ENCODE data around the gene SLC6A5.

The SLC6A5 gene

DNA sequence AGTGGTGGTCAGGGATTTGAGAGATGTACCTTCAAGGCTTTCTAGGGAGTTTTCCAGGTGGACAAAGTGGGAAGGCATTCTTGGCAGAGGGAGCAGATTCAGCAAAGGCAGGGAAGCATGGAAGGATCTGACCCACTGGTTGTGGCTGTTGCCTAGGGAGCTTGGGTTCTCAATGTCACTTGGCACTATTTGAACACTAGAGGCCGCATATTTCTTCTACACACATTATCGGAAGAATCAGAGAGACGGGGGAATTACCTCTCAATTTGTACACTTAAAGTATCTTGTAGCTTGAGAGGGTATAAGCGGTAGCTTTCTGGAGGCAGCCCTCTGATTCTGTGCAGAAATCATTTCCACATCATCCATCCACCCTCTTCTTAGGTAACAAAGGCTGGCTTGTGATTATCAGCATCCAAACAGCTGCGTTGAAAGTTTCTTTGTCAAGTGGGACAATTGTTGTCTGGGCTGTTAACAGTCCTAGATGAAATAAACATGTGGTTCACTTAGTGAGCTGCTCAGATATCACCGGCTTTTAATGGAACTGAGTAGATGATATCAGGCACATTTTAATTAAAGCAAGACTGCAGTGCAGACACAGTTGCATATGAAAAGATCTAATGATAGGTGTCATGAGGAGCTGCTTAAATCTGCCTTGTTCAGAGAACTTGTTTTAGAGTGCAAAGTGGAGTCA is 72.6 kb downstream of the SLC6A5 start:
- DNase-seq = no peak

DNA sequence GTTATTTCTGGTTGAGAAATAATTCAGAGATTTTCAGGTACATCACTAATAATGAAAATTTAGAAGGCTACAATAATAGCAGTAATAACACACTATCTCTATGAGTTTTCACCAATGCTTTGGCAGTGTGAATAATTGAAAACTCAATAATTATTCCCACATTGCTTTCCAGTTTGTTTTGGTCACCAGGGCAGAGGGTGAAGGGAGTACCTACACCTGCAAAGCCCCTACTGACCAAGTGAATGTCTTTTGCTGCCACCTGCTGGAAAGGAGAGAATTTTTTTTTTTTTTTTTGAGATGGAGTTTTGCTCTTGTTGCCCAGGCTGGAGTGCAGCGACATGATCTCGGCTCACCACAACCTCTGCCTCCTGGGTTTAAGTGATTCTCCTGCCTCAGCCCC is 73.2 kb downstream of the SLC6A5 start:
- no peak for DNase-seq

DNA sequence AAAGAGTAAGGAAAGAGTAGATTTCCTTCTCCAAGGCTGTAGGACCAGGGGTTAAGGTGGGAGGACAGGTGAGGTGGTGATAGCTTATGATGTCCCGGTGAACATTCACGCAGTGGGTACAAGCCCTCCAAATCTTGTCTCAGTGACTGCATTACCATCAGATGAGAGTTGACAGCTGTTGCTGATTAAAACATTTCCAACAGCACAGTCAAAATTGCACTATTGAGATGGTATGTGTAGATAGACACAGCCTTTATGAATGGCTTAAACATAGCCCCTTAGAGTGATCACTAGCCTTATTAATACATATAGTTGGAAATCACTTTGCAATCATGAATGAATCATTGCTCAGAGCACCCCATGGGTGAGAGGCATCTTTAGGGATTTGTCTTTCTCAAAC is 77.2 kb downstream of the SLC6A5 start:
- DNase-seq = no peak

DNA sequence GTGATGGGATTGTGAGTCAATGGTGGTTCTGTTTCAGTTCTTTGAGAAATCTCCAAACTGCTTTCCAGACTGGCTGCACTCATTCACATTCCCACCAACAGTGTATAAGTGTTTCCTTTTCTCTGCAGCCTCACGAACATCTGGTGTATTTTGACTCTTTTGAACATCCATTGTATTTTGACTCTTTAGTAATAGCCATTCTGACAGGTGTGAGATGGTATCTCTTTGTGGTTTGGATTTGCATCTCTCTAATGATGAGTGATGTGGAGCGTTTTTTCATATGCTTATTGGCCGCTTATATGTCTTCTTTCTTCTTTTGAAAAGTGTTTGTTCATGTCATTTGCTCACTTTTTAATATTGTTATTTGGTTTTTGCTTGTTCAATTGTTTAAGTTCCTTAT is 89.4 kb downstream of the SLC6A5 start:
- no peak for DNase-seq

DNA sequence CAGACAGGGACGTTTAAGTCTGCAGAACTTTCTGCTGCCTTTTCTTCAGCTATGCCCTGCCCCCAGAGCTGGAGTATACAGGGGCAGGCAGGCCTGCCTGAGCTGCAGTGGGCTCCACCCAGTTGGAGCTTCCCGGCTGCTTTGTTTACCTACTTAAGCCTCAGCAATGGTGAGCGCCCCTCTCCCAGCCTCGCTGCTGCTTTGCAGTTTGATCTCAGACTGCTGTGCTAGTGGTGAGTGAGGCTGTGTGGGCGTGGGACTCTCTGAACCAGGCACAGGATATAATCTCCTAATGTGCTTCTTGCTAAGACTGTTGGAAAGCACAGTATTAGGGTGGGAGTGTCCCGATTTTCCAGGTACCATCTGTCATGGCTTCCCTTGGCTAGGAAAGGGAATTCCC is 108.5 kb downstream of the SLC6A5 start:
- DNase-seq = no peak

All from CD4-positive, alpha-beta T cell treated with Interferon alpha-2 for 1 hour (primary cell).